HEK293 (cell line): ENCODE results near the gene SELPLG.

Experiments
- CTCF ChIP-seq: fragments of 450-650 bp; formaldehyde crosslinking; IDR thresholded peaks from 2 replicates; pipeline ENCODE4 v1.5.1; 2016; ENCODE audit warnings: missing biosample characterization, missing genetic modification characterization
- KLF10 ChIP-seq: fragments of 450-650 bp; IDR thresholded peaks from 2 replicates; pipeline ENCODE4 v1.5.1; 2018; ENCODE audit warnings: missing biosample characterization, mild to moderate bottlenecking, missing genetic modification characterization
- PBX3 ChIP-seq: sonication (generic); formaldehyde crosslinking; IDR thresholded peaks from 2 replicates; pipeline ENCODE4 v1.8.1; 2022; ENCODE audit warnings: mild to moderate bottlenecking, moderate library complexity, missing genetic modification reagents
- ZBTB10 ChIP-seq: fragments of 450-650 bp; formaldehyde crosslinking; IDR thresholded peaks from 2 replicates; pipeline ENCODE4 v1.5.1; 2016; ENCODE audit warnings: missing biosample characterization, missing genetic modification characterization
- ZBTB11 ChIP-seq: fragments of 450-650 bp; formaldehyde crosslinking; conservative IDR thresholded peaks from 2 replicates; pipeline ENCODE4 v1.5.1; 2016; ENCODE audit warnings: low read depth, missing biosample characterization, missing genetic modification characterization
- ZBTB26 ChIP-seq: fragments of 450-650 bp; formaldehyde crosslinking; optimal IDR thresholded peaks from 2 replicates; pipeline ENCODE3; 2016; ENCODE audit warnings: missing biosample characterization, mild to moderate bottlenecking, missing genetic modification characterization
- ZBTB7A ChIP-seq: fragments of 450-650 bp; formaldehyde crosslinking; IDR thresholded peaks from 2 replicates; pipeline ENCODE4 v1.5.1; 2016; ENCODE audit warnings: low read depth, missing biosample characterization, missing genetic modification characterization
- ZNF423 ChIP-seq: fragments of 450-650 bp; formaldehyde crosslinking; IDR thresholded peaks from 2 replicates; pipeline ENCODE4 v1.5.1; 2016; ENCODE audit warnings: missing biosample characterization, missing genetic modification characterization
- ZNF426 ChIP-seq: fragments of 450-650 bp; formaldehyde crosslinking; IDR thresholded peaks from 2 replicates; pipeline ENCODE4 v1.5.1; 2017; ENCODE audit warnings: missing biosample characterization, missing genetic modification characterization, mild to moderate bottlenecking, inconsistent platforms, moderate library complexity
- ZNF530 ChIP-seq: fragments of 450-650 bp; formaldehyde crosslinking; IDR thresholded peaks from 2 replicates; pipeline ENCODE4 v1.5.1; 2016; ENCODE audit warnings: low read depth, missing biosample characterization, missing genetic modification characterization
- ZNF660 ChIP-seq: fragments of 450-650 bp; IDR thresholded peaks from 2 replicates; pipeline ENCODE4 v1.5.1; 2018; ENCODE audit warnings: missing biosample characterization, mild to moderate bottlenecking, missing genetic modification characterization
- ZXDB ChIP-seq: fragments of 450-650 bp; formaldehyde crosslinking; IDR thresholded peaks from 2 replicates; pipeline ENCODE4 v1.5.1; 2016; ENCODE audit warnings: missing biosample characterization, missing genetic modification characterization

- TF ChIP-seq CTCF (no peak), ZBTB10 (tag by site-specific recombination) (no peak), ZNF426 (tag by site-specific recombination) (no peak), ZNF530 (tag by site-specific recombination) (no peak), KLF10 (tag by site-specific recombination) (no peak), ZBTB11 (no peak), PBX3 (no peak), ZNF423 (tag by site-specific recombination) (no peak), ZBTB7A (tag by site-specific recombination) (no peak), ZXDB (tag by site-specific recombination) (no peak), ZNF660 (tag by site-specific recombination) (no peak), ZBTB26 (no peak)
These were observed at the start of gene SELPLG for GRCh38 chr12:108633534-108634248.
